HL-60 (cell line): ENCODE measurements around the gene ECHS1.

Source experiments
- DNase-seq, 2 experiments: peaks; one replicate each; pipeline ENCODE4 v3.0.0-alpha.2; 2010 to 2020; ENCODE audit warnings: low read depth in 1 of 2, low spot score in 1 of 2
- H3K27ac ChIP-seq: fragments of 250-450 bp; sonication (Bioruptor Pico); replicated peaks from 2 replicates; pipeline ENCODE4 v1.5.1; 2020; ENCODE audit warnings: mild to moderate bottlenecking, moderate library complexity
- H3K27me3 ChIP-seq: fragments of 250-450 bp; sonication (Bioruptor Pico); 2 replicates; pipeline ENCODE4 v1.5.1; 2021; ENCODE audit warnings: mild to moderate bottlenecking, moderate library complexity; ENCODE audit not compliant: insufficient read depth, poor library complexity, severe bottlenecking
- H3K4me3 ChIP-seq: replicated peaks from 2 replicates; pipeline ENCODE4 v1.5.1; 2011; ENCODE audit warnings: mild to moderate bottlenecking, control low read depth, low read length; ENCODE audit not compliant: insufficient read depth
- GABPA ChIP-seq: IDR thresholded peaks from 2 replicates; pipeline ENCODE4 v1.6.1; 2012; ENCODE audit warnings: low read depth
- POLR2AphosphoS5 ChIP-seq: IDR thresholded peaks from 2 replicates; pipeline ENCODE4 v1.6.1; 2012; ENCODE audit warnings: low read depth
- SPI1 ChIP-seq: IDR thresholded peaks from 2 replicates; pipeline ENCODE4 v1.6.1; 2012; ENCODE audit warnings: low read depth, mild to moderate bottlenecking, borderline replicate concordance
- TF ChIP-seq, protein P1 (sequence below): IDR thresholded peaks from 2 replicates; pipeline ENCODE4 v1.6.1; 2012; ENCODE audit warnings: low read depth; ENCODE audit not compliant: insufficient replicate concordance
- TF ChIP-seq, protein P2 (sequence below): IDR thresholded peaks from one replicate; pipeline ENCODE4 v1.5.1; 2011; ENCODE audit warnings: low read length, control low read depth, inconsistent platforms; ENCODE audit not compliant: insufficient read depth

ECHS1 gene

DNA sequence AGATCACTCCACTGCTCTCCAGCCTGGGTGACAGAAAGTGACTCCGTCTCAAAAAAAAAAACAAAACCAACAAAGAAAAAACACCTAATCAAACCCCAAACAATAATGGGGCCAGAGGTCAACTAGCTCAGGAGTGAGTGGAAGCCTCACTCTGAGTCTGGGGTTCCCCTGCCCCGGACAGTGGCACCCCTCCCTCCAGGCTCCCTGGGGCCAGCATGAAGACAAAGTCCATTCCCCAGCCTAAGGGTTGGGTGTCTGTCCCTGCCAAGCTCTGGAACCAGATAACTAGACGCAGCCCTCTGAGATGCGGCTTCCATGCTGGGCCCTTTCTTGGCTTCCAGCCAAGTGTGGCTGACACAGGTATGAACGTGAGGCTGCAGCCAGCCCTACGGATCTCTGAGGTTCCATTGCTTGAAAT is 13.6 kb downstream of the ECHS1 start:
- no peak for TF ChIP-seq GABPA
- TF ChIP-seq, protein P1, sequence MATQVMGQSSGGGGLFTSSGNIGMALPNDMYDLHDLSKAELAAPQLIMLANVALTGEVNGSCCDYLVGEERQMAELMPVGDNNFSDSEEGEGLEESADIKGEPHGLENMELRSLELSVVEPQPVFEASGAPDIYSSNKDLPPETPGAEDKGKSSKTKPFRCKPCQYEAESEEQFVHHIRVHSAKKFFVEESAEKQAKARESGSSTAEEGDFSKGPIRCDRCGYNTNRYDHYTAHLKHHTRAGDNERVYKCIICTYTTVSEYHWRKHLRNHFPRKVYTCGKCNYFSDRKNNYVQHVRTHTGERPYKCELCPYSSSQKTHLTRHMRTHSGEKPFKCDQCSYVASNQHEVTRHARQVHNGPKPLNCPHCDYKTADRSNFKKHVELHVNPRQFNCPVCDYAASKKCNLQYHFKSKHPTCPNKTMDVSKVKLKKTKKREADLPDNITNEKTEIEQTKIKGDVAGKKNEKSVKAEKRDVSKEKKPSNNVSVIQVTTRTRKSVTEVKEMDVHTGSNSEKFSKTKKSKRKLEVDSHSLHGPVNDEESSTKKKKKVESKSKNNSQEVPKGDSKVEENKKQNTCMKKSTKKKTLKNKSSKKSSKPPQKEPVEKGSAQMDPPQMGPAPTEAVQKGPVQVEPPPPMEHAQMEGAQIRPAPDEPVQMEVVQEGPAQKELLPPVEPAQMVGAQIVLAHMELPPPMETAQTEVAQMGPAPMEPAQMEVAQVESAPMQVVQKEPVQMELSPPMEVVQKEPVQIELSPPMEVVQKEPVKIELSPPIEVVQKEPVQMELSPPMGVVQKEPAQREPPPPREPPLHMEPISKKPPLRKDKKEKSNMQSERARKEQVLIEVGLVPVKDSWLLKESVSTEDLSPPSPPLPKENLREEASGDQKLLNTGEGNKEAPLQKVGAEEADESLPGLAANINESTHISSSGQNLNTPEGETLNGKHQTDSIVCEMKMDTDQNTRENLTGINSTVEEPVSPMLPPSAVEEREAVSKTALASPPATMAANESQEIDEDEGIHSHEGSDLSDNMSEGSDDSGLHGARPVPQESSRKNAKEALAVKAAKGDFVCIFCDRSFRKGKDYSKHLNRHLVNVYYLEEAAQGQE: no peak
- TF ChIP-seq, protein P2, sequence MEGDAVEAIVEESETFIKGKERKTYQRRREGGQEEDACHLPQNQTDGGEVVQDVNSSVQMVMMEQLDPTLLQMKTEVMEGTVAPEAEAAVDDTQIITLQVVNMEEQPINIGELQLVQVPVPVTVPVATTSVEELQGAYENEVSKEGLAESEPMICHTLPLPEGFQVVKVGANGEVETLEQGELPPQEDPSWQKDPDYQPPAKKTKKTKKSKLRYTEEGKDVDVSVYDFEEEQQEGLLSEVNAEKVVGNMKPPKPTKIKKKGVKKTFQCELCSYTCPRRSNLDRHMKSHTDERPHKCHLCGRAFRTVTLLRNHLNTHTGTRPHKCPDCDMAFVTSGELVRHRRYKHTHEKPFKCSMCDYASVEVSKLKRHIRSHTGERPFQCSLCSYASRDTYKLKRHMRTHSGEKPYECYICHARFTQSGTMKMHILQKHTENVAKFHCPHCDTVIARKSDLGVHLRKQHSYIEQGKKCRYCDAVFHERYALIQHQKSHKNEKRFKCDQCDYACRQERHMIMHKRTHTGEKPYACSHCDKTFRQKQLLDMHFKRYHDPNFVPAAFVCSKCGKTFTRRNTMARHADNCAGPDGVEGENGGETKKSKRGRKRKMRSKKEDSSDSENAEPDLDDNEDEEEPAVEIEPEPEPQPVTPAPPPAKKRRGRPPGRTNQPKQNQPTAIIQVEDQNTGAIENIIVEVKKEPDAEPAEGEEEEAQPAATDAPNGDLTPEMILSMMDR: no peak
- TF ChIP-seq POLR2AphosphoS5: no peak
- TF ChIP-seq SPI1: no peak
- Histone ChIP-seq H3K4me3 (no peak overlapping the region), H3K27ac (no peak overlapping the region), H3K27me3 (no peaks in the 10 kb centered on the region)
- no peak for DNase-seq

DNA sequence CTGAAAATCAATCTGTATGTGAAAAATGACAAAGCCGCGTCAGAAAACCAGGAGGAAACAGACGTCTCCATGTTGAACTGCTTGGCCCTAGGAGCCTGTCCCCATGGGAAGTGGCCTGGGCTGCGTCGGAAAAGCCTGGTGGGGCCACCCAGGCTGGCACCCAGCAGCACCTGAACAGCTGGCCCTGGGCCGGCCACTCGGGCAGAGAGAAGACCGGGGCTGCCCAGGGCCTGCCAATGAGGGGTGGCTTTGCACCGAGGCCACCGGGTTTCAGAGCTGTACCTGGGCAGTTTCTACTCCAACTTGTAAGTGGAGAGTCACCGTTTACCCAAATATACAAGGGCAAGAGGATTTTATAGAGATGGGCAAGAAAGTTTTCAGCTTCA is 14.2 kb downstream of the ECHS1 start:
- Histone ChIP-seq H3K27ac (no peak overlapping the region), H3K27me3 (no peaks in the 10 kb centered on the region), H3K4me3 (no peak overlapping the region)
- DNase-seq: no peak
- TF ChIP-seq, protein P1: no peak
- TF ChIP-seq GABPA: no peak
- TF ChIP-seq POLR2AphosphoS5: no peak
- TF ChIP-seq, protein P2: no peak
- no peak for TF ChIP-seq SPI1

DNA sequence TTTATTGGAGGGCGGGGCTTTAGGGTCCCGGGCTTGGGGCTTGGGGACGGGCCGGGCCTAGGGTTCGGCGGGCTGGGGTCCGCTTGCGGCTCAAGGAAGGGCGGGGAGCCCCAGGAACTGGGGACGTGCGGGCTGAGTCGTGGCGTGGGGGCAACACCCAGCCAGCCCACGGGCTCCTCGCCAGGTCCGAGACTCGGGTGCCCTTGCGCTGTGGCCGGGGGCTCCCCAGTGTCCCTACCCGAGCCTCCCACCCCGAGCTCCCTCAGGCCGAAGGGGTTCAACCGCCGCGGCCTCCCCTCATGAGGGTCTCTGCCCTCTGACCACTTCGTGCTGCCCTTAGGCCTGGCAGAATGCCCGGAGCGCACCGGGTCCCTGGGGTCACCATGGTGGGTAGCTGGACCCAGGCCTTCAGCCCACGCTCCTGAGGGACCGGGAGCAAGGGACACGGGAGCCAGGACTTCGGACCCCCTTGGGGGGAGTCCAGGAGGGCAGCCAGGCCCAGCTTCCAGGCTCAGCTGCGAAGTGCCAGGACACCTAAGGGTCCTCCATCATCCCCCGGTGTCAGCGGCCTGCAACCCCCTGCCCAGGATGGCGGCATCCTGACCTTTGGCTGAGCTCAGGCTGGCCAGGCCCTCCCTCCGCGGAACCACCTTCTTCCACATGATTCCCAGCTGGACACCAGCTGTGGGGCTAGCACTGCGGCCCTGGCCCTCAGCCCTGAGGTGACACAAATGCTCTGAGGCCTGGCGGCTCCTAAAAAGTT is 14.8 kb downstream of the ECHS1 start:
- no peak overlapping the region for H3K4me3 ChIP-seq
- no peak overlapping the region for H3K27ac ChIP-seq
- H3K27me3 ChIP-seq: no peaks in the 10 kb centered on the region
- no peak for DNase-seq
- TF ChIP-seq SPI1 (no peak), POLR2AphosphoS5 (no peak), GABPA (no peak)
- TF ChIP-seq, protein P1: no peak
- TF ChIP-seq, protein P2: no peak
